K562 (cell line): Measurements from ENCODE around the gene DDX51.

ENCODE experiments used
- CUX1 ChIP-seq: fragments of 200-800 bp; sonication (Bioruptor generic); IDR thresholded peaks from 2 replicates; pipeline ENCODE4 v1.6.1; 2016; ENCODE audit warnings: missing genetic modification characterization, missing compliant biosample characterization
- LCOR ChIP-seq: sonication (generic); formaldehyde crosslinking; IDR thresholded peaks from 2 replicates; pipeline ENCODE4 v1.8.0; 2022; ENCODE audit warnings: mild to moderate bottlenecking, missing genetic modification reagents
- LEF1 ChIP-seq: fragments of 450-650 bp; IDR thresholded peaks from 2 replicates; pipeline ENCODE4 v1.6.1; 2016; ENCODE audit warnings: mild to moderate bottlenecking
- ZEB2 ChIP-seq: fragments of 450-650 bp; IDR thresholded peaks from 2 replicates; pipeline ENCODE4 v1.6.1; 2016
- TF ChIP-seq, protein P1 (sequence below), 3 experiments: IDR thresholded peaks in 2 of 3; conservative IDR thresholded peaks in 1 of 3; 2 replicates each; pipeline ENCODE4 v1.5.1; 2011 to 2012; ENCODE audit warnings: low read length in 3 of 3, mild to moderate bottlenecking in 3 of 3, control low read depth in 2 of 3, improper control_type of control experiment in 1 of 3, inconsistent platforms in 1 of 3, low read depth in 1 of 3, mixed read lengths in 1 of 3, moderate library complexity in 1 of 3; ENCODE audit not compliant: insufficient read depth in 2 of 3
- TF ChIP-seq, protein P2 (sequence below): sonication (generic); formaldehyde crosslinking; IDR thresholded peaks from 2 replicates; pipeline ENCODE4 v1.8.0; 2022; ENCODE audit warnings: mild to moderate bottlenecking, missing genetic modification reagents, borderline replicate concordance

GRCh38 chr12:132166093-132166492 lies 22.0 kb upstream of the DDX51 start:
- no peak for TF ChIP-seq LEF1
- TF ChIP-seq, protein P1, sequence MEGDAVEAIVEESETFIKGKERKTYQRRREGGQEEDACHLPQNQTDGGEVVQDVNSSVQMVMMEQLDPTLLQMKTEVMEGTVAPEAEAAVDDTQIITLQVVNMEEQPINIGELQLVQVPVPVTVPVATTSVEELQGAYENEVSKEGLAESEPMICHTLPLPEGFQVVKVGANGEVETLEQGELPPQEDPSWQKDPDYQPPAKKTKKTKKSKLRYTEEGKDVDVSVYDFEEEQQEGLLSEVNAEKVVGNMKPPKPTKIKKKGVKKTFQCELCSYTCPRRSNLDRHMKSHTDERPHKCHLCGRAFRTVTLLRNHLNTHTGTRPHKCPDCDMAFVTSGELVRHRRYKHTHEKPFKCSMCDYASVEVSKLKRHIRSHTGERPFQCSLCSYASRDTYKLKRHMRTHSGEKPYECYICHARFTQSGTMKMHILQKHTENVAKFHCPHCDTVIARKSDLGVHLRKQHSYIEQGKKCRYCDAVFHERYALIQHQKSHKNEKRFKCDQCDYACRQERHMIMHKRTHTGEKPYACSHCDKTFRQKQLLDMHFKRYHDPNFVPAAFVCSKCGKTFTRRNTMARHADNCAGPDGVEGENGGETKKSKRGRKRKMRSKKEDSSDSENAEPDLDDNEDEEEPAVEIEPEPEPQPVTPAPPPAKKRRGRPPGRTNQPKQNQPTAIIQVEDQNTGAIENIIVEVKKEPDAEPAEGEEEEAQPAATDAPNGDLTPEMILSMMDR (IDR thresholded peaks at IDR 0.05 in 2 of 3, conservative IDR thresholded peaks at IDR 0.05 in 1 of 3; ENCODE audit: insufficient read depth in 2 of 3, low read depth in 1 of 3, low read length in 3 of 3), result no peak
- TF ChIP-seq ZEB2, result no peak
- TF ChIP-seq CUX1 (CRISPR knock-in tag), result no peak
- TF ChIP-seq, protein P2, sequence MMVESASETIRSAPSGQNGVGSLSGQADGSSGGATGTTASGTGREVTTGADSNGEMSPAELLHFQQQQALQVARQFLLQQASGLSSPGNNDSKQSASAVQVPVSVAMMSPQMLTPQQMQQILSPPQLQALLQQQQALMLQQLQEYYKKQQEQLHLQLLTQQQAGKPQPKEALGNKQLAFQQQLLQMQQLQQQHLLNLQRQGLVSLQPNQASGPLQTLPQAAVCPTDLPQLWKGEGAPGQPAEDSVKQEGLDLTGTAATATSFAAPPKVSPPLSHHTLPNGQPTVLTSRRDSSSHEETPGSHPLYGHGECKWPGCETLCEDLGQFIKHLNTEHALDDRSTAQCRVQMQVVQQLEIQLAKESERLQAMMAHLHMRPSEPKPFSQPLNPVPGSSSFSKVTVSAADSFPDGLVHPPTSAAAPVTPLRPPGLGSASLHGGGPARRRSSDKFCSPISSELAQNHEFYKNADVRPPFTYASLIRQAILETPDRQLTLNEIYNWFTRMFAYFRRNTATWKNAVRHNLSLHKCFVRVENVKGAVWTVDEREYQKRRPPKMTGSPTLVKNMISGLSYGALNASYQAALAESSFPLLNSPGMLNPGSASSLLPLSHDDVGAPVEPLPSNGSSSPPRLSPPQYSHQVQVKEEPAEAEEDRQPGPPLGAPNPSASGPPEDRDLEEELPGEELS (CRISPR knock-in tag), result no peak
- no peak for TF ChIP-seq LCOR (CRISPR knock-in tag)
